Caco-2 (cell line): Measurements from ENCODE around the gene NUDT16L1. TPM values are rescaled to one million over a fixed set of nuclear protein-coding genes. Genes with fewer than 3 reads are reported as not detected.
A peak's percentile ranks its signal among the peaks of the same experiment; 100 is the strongest.

ENCODE experiments used
- BruUV-seq: library from RNA; stranded (reverse); fragments of 400-500 nt; replicated peaks from 2 replicates; lab custom pipeline; 2021; lab: Mats Ljungman, UMichigan
- CTCF ChIA-PET: fragments of 300-600 bp; sonication (Branson Sonifier 250); formaldehyde crosslinking; loops from one replicate; lab custom pipeline; 2022; ENCODE audit warnings: antibody characterized with exemption; lab: Charles Lee
- POLR2A ChIA-PET: fragments of 300-600 bp; sonication (Branson Sonifier 250); formaldehyde crosslinking; loops from one replicate; lab custom pipeline; 2022; ENCODE audit warnings: antibody characterized with exemption; lab: Charles Lee
- DNase-seq, 2 experiments: peaks; one replicate each; pipeline versions ENCODE4 v3.0.0 to v3.0.0-alpha.2; 2020 to 2022
- H3K27me3 ChIP-seq: replicated peaks from 2 replicates; pipeline ENCODE4 v1.6.0; 2011; ENCODE audit warnings: low read length; ENCODE audit not compliant: control insufficient read depth, insufficient read depth
- H3K36me3 ChIP-seq: 2 replicates; pipeline ENCODE4 v1.5.1; 2011; ENCODE audit warnings: low read length; ENCODE audit not compliant: control insufficient read depth, insufficient read depth
- H3K4me1 ChIP-seq: fragments of 250-450 bp; sonication (Bioruptor Pico); 2 replicates; pipeline ENCODE4 v1.5.1; 2020; ENCODE audit warnings: mild to moderate bottlenecking
- H3K4me3 ChIP-seq: 2 replicates; pipeline ENCODE4 v1.5.1; 2011; ENCODE audit warnings: low read depth, mild to moderate bottlenecking, control low read depth, low read length
- H3K9me3 ChIP-seq: fragments of 250-450 bp; sonication (Bioruptor Pico); 2 replicates; pipeline ENCODE4 v1.5.1; 2020; ENCODE audit warnings: mild to moderate bottlenecking, moderate library complexity
- H3K27ac Mint-ChIP-seq: one replicate; pipeline ENCODE4 v1.8.0; 2022; ENCODE audit warnings: mixed read lengths; ENCODE audit not compliant: unreplicated experiment
- H3K27me3 Mint-ChIP-seq: one replicate; pipeline ENCODE4 v1.8.0; 2022; ENCODE audit warnings: mixed read lengths; ENCODE audit not compliant: insufficient read depth, unreplicated experiment
- H3K36me3 Mint-ChIP-seq: one replicate; pipeline ENCODE4 v1.8.0; 2022; ENCODE audit warnings: mild to moderate bottlenecking, mixed read lengths; ENCODE audit not compliant: insufficient read depth, unreplicated experiment
- H3K4me1 Mint-ChIP-seq: one replicate; pipeline ENCODE4 v1.8.0; 2022; ENCODE audit warnings: low read depth, mixed read lengths; ENCODE audit not compliant: unreplicated experiment
- H3K4me3 Mint-ChIP-seq: one replicate; pipeline ENCODE4 v1.8.0; 2022; ENCODE audit warnings: mild to moderate bottlenecking, moderate library complexity, mixed read lengths; ENCODE audit not compliant: unreplicated experiment
- H3K9me3 Mint-ChIP-seq: one replicate; pipeline ENCODE4 v1.8.0; 2022; ENCODE audit warnings: mixed read lengths; ENCODE audit not compliant: unreplicated experiment
- intact Hi-C: fragments of 100-400 bp; cut with micrococcal nuclease; formaldehyde crosslinking; loops from one replicate; pipeline ENCODE4 v1.10.0; 2022; ENCODE audit not compliant: unreplicated experiment
- total RNA-seq: library from RNA; stranded (reverse); gene quantifications from 2 replicates; pipeline ENCODE4 v1.2.3, GENCODE V29; 2022
- TF ChIP-seq, protein P1 (sequence below), 2 experiments: fragments of 200-600 bp in 1 of 2; IDR thresholded peaks; 1 replicate in 1 of 2; 2 replicates in 1 of 2; pipeline versions ENCODE4 v1.5.1 to v1.8.0; 2011 to 2022; ENCODE audit warnings: antibody characterized with exemption in 1 of 2, control low read depth in 1 of 2, inconsistent platforms in 1 of 2, low read depth in 1 of 2, low read length in 1 of 2, mild to moderate bottlenecking in 1 of 2, moderate library complexity in 1 of 2; ENCODE audit not compliant: insufficient read depth in 1 of 2, severe bottlenecking in 1 of 2, unreplicated experiment in 1 of 2

NUDT16L1 gene
- total RNA-seq, 1 experiment from 2014 or later, result 31.3 TPM

DNA sequence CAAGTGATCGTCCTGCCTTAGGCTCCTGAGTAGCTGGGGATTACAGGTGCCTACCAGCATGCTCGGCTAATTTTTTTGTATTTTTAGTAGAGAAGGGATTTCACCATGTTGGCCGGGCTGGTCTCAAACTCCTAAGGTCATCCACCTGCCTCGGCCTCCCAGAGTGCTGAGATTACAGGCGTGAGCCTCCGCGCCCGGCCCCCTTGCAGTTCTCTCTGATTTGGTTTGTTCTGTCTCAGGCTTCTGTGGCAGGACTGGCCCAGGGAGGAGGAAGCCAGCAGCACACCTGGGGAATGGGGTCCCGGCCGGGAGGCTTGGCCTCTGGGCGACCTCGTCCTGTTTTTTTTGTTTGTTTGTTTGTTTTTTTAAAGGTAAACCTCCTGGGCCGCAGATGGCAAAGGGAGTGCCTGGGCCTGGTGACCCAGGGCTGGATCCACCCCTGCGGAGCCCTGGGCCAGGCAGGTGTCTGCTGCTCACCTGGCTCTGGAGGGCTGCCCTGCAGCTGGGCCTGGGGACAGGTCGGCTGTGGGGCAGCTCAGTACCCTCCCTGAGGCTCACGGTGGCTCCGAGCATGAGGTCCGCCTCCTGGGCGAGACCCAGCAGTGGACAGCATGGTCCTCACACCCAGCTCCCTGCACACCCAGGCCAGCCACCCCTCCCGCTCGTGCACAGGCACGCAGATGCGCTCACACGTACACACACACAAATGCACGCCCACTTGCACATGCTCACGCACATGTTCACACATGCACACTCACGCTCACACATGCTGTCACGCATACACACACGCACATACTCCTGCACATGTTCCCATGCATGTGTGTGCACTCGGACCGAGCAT, 3.3 kb upstream of the NUDT16L1 start:
- ChIA-PET POLR2A (no interaction called here), CTCF (no interaction called here)
- H3K9me3 ChIP-seq, result no peaks in the 10 kb centered on the region
- Mint-ChIP-seq H3K4me1 (no peaks in the 10 kb centered on the region), H3K27ac (no peak overlapping the region), H3K9me3 (no peaks in the 10 kb centered on the region), H3K27me3 (no peaks in the 10 kb centered on the region), H3K4me3 (no peak overlapping the region), H3K36me3 (peaks cover 25% of the 10 kb centered on the region)
- TSS peak; percentile 13 for BruUV-seq
- H3K4me1 ChIP-seq, result 0 out of 2 replicates have a peak, but pooled peaks cover 6% of the 10 kb centered on the region
- TF ChIP-seq, protein P1, sequence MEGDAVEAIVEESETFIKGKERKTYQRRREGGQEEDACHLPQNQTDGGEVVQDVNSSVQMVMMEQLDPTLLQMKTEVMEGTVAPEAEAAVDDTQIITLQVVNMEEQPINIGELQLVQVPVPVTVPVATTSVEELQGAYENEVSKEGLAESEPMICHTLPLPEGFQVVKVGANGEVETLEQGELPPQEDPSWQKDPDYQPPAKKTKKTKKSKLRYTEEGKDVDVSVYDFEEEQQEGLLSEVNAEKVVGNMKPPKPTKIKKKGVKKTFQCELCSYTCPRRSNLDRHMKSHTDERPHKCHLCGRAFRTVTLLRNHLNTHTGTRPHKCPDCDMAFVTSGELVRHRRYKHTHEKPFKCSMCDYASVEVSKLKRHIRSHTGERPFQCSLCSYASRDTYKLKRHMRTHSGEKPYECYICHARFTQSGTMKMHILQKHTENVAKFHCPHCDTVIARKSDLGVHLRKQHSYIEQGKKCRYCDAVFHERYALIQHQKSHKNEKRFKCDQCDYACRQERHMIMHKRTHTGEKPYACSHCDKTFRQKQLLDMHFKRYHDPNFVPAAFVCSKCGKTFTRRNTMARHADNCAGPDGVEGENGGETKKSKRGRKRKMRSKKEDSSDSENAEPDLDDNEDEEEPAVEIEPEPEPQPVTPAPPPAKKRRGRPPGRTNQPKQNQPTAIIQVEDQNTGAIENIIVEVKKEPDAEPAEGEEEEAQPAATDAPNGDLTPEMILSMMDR (IDR thresholded peaks at IDR 0.05; ENCODE audit: insufficient read depth in 1 of 2, low read depth in 1 of 2, low read length in 1 of 2, severe bottlenecking in 1 of 2, unreplicated experiment in 1 of 2), result no peak
- DNase-seq, result no peak
- intact Hi-C loops, result loop anchor here (5.0 kb wide), 1 partner anchor 112 kb away; the partner anchor contains the start of gene ROGDI
- H3K27me3 ChIP-seq, result no peaks in the 10 kb centered on the region
- H3K4me3 ChIP-seq, result no peak overlapping the region
- H3K36me3 ChIP-seq, result no peaks in the 10 kb centered on the region

DNA sequence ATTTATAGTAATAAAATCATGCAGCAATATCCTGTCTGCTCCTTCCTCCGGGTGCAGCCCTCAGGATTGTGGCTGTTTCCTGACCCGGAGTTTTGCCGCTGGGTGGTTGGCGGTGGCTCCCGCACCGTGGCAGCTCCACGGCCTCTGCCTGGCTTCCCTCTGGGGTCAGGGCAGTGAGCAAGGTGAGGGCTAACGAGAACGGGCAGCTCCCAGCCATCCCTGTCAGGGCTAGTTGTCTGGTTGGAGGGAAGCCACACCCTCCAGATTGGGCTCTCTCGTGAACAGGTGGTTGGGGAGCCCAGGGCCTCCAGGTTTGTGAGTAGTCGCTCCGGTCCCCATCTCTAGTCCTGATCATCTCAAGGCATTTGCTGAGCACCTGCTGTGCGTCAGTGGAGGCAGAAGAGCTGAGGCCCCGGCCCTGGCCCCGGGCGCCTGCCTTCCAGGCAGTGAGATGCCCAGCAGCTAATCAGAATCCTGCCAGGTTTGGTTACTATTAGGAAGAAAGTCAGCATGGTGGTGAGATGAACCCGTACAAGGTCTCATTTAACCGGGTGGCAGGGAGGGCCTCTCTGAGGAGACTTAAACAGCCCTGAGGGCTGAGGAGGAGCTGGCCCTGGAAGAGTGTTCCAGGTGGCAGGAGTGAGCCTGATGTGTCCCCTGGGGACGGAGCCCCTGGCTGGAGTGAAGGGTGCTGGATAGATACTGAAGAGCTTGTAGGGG, 2.3 kb upstream of the NUDT16L1 start:
- DNase-seq, result no peak
- H3K4me1 ChIP-seq, result 0 out of 2 replicates have a peak, but pooled peaks cover 6% of the 10 kb centered on the region
- H3K4me3 ChIP-seq, result no peak overlapping the region
- Mint-ChIP-seq H3K36me3 (peaks cover 32% of the 10 kb centered on the region), H3K4me1 (no peaks in the 10 kb centered on the region), H3K4me3 (peak overlapping the region; percentile 35), H3K27me3 (no peaks in the 10 kb centered on the region), H3K27ac (no peak overlapping the region), H3K9me3 (no peaks in the 10 kb centered on the region)
- CTCF ChIA-PET, result no interaction called here
- no TSS peak for BruUV-seq
- TF ChIP-seq, protein P1 (IDR thresholded peaks at IDR 0.05; ENCODE audit: insufficient read depth in 1 of 2, low read depth in 1 of 2, low read length in 1 of 2, severe bottlenecking in 1 of 2, unreplicated experiment in 1 of 2), result no peak
- no peaks in the 10 kb centered on the region for H3K9me3 ChIP-seq
- no peaks in the 10 kb centered on the region; the same call in 1 of the 2 replicates for H3K36me3 ChIP-seq
- H3K27me3 ChIP-seq, result no peaks in the 10 kb centered on the region
- intact Hi-C loops, result loop anchor here (5.0 kb wide), 1 partner anchor 111 kb away; the partner anchor contains the start of gene ROGDI
- POLR2A ChIA-PET, result no interaction called here
